ENCODE results near the gene ZER1. TPM values are rescaled to one million over a fixed set of nuclear protein-coding genes. Genes with fewer than 3 reads are reported as not detected.

The ZER1 gene
- total RNA-seq, 1 experiment from 2014 or later: 10.2 TPM

DNA sequence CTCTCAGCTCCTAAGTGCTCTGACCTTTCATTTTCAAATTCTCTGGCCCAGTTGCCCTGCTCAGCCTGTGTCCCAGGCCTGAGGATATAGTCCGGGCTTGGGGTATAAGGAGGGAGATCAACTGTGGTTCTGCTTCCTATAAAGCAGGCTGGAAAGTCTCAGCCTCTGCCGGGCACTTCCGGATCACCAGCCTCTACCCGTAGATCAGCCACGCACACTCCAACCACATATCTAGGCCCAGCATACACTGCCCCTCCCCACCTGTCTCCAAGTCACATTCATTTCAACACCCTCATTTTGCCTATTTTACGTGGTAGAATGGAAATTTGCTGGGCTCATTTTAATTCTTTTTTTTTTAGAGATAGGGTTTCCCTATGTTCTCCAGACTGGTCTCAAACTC lies 3.1 kb downstream of the ZER1 start:
- Histone ChIP-seq H3K4me3 (no peak overlapping the region), H3K36me3 (no peaks in the 10 kb centered on the region), H3K9me3 (no peaks in the 10 kb centered on the region), H3K27me3 (no peaks in the 10 kb centered on the region)
- no peak for DNase-seq

- no peak for DNase-seq
Observed at GRCh38 chr9:128765499-128765898, 6.2 kb downstream of the ZER1 start.

DNA sequence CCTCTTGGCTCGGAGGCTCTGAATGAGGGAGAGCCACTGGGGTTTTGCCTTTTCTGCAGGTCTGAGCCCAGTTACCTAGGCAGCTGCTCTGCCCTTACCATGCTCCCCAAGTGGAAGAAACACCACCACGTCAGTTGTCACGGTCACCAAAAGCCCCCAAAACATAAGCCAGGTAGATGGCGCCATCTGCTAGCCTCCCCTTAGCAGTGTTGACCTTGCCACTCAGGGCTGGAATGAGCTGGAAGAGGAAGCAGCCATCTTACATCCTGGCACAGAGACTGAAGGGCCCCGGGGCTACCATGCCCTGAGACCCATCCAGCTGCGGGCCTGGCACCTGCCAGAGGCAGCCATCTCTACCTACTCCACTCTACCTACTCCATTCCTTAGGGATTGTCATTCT lies 7.4 kb downstream of the ZER1 start:
- DNase-seq: no peak
- H3K27me3 ChIP-seq: no peaks in the 10 kb centered on the region
- H3K4me3 ChIP-seq: no peak overlapping the region
- no peaks in the 10 kb centered on the region for H3K9me3 ChIP-seq
- no peaks in the 10 kb centered on the region for H3K36me3 ChIP-seq

More at GRCh38 chr9:128765499-128765898, 6.2 kb downstream of the ZER1 start:
- Histone ChIP-seq H3K4me3 (no peak overlapping the region), H3K36me3 (no peaks in the 10 kb centered on the region), H3K27me3 (no peaks in the 10 kb centered on the region), H3K9me3 (no peaks in the 10 kb centered on the region)

- Histone ChIP-seq H3K36me3 (no peaks in the 10 kb centered on the region), H3K4me3 (no peak overlapping the region), H3K9me3 (no peaks in the 10 kb centered on the region), H3K27me3 (no peaks in the 10 kb centered on the region)
- no peak for DNase-seq
Observed at GRCh38 chr9:128762671-128763449, 8.9 kb downstream of the ZER1 start.

DNA sequence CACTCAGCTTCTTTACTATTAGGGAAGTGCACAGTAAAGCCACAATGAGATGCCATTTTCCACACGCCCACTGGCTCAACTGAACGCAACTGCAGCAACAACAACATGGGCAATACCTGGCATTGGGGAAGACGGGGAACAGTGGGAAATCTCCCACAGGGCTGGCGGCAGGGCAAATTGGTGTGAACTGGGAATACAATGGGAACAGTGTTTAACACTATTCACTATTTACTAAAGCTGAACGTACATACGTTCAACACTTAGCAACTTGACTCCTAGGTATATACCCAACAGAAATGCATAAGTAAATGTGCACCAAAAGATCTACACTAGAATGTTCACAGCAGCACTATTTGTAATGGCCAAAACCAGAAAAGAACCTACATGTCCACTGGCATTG lies 14.1 kb downstream of the ZER1 start:
- no peak for DNase-seq
- no peaks in the 10 kb centered on the region for H3K27me3 ChIP-seq
- no peaks in the 10 kb centered on the region for H3K36me3 ChIP-seq
- H3K9me3 ChIP-seq: no peaks in the 10 kb centered on the region
- H3K4me3 ChIP-seq: no peak overlapping the region

DNA sequence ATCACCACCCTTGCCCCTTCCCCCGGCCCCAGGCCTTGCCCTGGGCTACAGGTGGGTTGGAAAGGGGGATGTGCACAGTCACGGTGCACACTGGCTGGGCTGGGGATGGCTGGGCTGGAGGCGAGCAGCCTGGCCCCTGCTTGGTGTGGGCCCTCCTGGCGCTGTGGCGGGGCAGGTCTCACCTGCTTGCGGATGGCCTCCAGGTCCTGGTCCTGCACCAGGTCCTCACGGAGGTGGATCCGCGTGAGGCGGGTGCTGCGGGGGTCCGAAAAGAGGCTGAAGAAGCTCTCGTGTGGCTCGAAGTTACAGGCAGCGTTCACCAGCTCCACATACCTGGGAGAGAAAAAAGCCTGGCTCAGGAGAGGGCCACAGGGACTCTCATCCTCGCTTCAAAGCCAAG lies 18.1 kb downstream of the ZER1 start:
- no peaks in the 10 kb centered on the region for H3K9me3 ChIP-seq
- no peaks in the 10 kb centered on the region for H3K27me3 ChIP-seq
- no peak overlapping the region for H3K4me3 ChIP-seq
- no peaks in the 10 kb centered on the region for H3K36me3 ChIP-seq
- DNase-seq: no peak

GRCh38 chr9:128750926-128751595 lies 20.7 kb downstream of the ZER1 start:
- Histone ChIP-seq H3K4me3 (no peak overlapping the region), H3K36me3 (no peaks in the 10 kb centered on the region), H3K27me3 (no peaks in the 10 kb centered on the region), H3K9me3 (no peaks in the 10 kb centered on the region)
- no peak for DNase-seq

DNA sequence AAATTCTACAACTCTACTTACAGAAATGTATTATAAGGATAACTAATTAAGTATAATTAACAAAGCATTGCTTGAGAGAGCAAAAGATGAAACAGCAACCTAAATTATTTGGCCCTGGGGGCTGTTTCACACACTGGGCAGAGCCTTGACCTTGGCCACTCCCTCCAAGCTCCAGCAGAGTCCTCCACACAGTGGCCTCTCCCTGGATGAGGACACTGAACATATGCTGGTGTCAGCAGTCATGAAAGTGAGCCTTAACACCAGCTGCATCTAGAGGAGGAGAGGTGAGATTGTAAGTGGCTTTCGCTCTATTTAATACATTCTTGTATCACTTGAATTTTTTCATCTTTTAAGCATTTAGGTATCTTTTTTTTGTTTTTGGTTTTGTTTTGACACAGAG lies 24.5 kb downstream of the ZER1 start:
- no peak overlapping the region for H3K4me3 ChIP-seq
- no peaks in the 10 kb centered on the region for H3K9me3 ChIP-seq
- H3K27me3 ChIP-seq: no peaks in the 10 kb centered on the region
- DNase-seq: no peak
- no peaks in the 10 kb centered on the region for H3K36me3 ChIP-seq

- no peaks in the 10 kb centered on the region for H3K36me3 ChIP-seq
- H3K27me3 ChIP-seq: no peaks in the 10 kb centered on the region
- no peaks in the 10 kb centered on the region for H3K9me3 ChIP-seq
- H3K4me3 ChIP-seq: no peak overlapping the region
- no peak for DNase-seq
Observed at GRCh38 chr9:128743421-128743820, 28.3 kb downstream of the ZER1 start.

- Histone ChIP-seq H3K9me3 (no peaks in the 10 kb centered on the region), H3K27me3 (no peaks in the 10 kb centered on the region), H3K36me3 (no peaks in the 10 kb centered on the region), H3K4me3 (no peak overlapping the region)
- no peak for DNase-seq
Observed at GRCh38 chr9:128742401-128742800, 29.3 kb downstream of the ZER1 start.

GRCh38 chr9:128735373-128735772 lies 36.4 kb downstream of the ZER1 start:
- DNase-seq: no peak
- Histone ChIP-seq H3K9me3 (no peaks in the 10 kb centered on the region), H3K36me3 (peaks cover 8% of the 10 kb centered on the region), H3K27me3 (no peaks in the 10 kb centered on the region), H3K4me3 (no peak overlapping the region)

GRCh38 chr9:128733256-128733655 lies 38.5 kb downstream of the ZER1 start:
- DNase-seq: peak; percentile 65
- H3K9me3 ChIP-seq: no peaks in the 10 kb centered on the region
- H3K4me3 ChIP-seq: no peak overlapping the region
- H3K36me3 ChIP-seq: peaks cover 8% of the 10 kb centered on the region
- no peaks in the 10 kb centered on the region for H3K27me3 ChIP-seq

DNA sequence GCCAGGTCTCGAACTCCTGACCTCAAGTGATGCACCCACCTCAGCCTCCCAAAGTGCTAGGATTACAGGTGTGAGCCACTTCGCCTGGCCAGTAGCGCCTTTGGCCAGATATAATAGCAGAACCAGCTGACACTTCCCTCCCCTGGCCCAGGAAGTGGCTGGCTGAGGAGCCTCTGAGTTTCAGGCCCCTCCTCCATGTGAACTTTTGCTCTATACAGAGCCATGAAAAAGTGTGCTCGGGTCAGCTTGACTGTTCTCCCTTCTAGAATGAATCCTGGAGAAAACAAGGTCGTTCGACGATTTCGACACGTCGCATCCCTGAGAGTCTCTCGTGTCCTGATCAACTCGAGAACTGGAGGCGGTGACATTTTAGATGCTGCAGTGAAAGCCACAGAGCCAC lies 39.2 kb downstream of the ZER1 start:
- peaks cover 8% of the 10 kb centered on the region for H3K36me3 ChIP-seq
- H3K4me3 ChIP-seq: no peak overlapping the region
- no peak for DNase-seq
- no peaks in the 10 kb centered on the region for H3K9me3 ChIP-seq
- no peaks in the 10 kb centered on the region for H3K27me3 ChIP-seq

DNA sequence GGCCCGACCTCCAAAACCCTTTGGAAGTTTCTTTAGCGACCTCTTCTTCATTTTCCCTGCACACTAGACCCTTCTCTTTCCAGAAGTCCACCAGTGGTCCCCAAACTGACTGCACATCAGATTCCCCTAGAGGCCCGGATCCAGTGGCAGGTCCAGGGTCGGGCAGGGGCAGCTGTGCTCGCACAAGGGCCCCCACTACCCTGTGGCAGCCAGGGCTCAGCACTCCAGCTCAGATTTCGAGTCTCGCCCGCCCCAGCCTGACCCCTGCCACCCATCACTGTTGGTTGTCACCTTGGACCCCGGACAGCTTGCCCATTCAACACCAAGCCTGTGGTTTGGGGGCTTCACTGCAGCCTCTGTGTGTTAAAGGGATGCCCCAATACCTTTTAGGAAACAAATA lies 40.0 kb downstream of the ZER1 start:
- no peaks in the 10 kb centered on the region for H3K27me3 ChIP-seq
- peaks cover 8% of the 10 kb centered on the region for H3K36me3 ChIP-seq
- no peak for DNase-seq
- no peaks in the 10 kb centered on the region for H3K9me3 ChIP-seq
- H3K4me3 ChIP-seq: no peak overlapping the region

- H3K4me3 ChIP-seq: no peak overlapping the region
- no peaks in the 10 kb centered on the region for H3K9me3 ChIP-seq
- no peaks in the 10 kb centered on the region for H3K27me3 ChIP-seq
- H3K36me3 ChIP-seq: peaks cover 8% of the 10 kb centered on the region
- DNase-seq: no peak
Observed at GRCh38 chr9:128731093-128731492, 40.6 kb downstream of the ZER1 start.

GRCh38 chr9:128729766-128730517 lies 41.8 kb downstream of the ZER1 start:
- H3K4me3 ChIP-seq: no peak overlapping the region

GRCh38 chr9:128729302-128729701 lies 42.4 kb downstream of the ZER1 start:
- Histone ChIP-seq H3K4me3 (no peak overlapping the region), H3K36me3 (peaks cover 8% of the 10 kb centered on the region), H3K9me3 (no peaks in the 10 kb centered on the region), H3K27me3 (no peaks in the 10 kb centered on the region)
- DNase-seq: no peak

More at GRCh38 chr9:128729766-128730517, 41.8 kb downstream of the ZER1 start:
- peaks cover 8% of the 10 kb centered on the region for H3K36me3 ChIP-seq
- no peaks in the 10 kb centered on the region for H3K27me3 ChIP-seq
- no peak for DNase-seq
- H3K9me3 ChIP-seq: no peaks in the 10 kb centered on the region
